Osteoblast (primary cell): Measurements from ENCODE around the gene FOS. TPM values are rescaled to one million over a fixed set of nuclear protein-coding genes. Genes with fewer than 3 reads are reported as not detected.
"Not testable (repeated sequence)": the region's sequence is repeated elsewhere in the genome, so short reads cannot be mapped to it uniquely, and the experiment has no call there.

Experiments
- DNase-seq: peaks from one replicate; pipeline ENCODE4 v3.0.0; 2011; ENCODE audit warnings: low spot score, mixed read lengths; ENCODE audit not compliant: insufficient read length; ENCODE audit errors: missing footprints
- H2AFZ ChIP-seq: 2 replicates; pipeline ENCODE4 v1.6.0; 2011; ENCODE audit warnings: mild to moderate bottlenecking, low read length
- H3K27ac ChIP-seq: 2 replicates; pipeline ENCODE4 v1.5.1; 2011; ENCODE audit warnings: mild to moderate bottlenecking, low read depth, low read length, moderate library complexity
- H3K27me3 ChIP-seq: 2 replicates; pipeline ENCODE4 v1.6.0; 2012; ENCODE audit warnings: mild to moderate bottlenecking, control low read depth, inconsistent platforms, low read length, moderate library complexity; ENCODE audit not compliant: insufficient read depth
- H3K36me3 ChIP-seq: 2 replicates; pipeline ENCODE4 v1.5.1; 2011; ENCODE audit warnings: mild to moderate bottlenecking, low read length, control low read depth, moderate library complexity; ENCODE audit not compliant: insufficient read depth
- H3K4me1 ChIP-seq: 2 replicates; pipeline ENCODE4 v1.5.1; 2011; ENCODE audit warnings: mild to moderate bottlenecking, low read length, control low read depth, moderate library complexity; ENCODE audit not compliant: insufficient read depth
- H3K4me2 ChIP-seq: 2 replicates; pipeline ENCODE4 v1.6.0; 2011; ENCODE audit warnings: mild to moderate bottlenecking, low read length; ENCODE audit not compliant: insufficient read depth
- H3K4me3 ChIP-seq: fragments of 200-600 bp; sonication (generic); 3 replicates; pipeline ENCODE4 v1.5.1; 2012; ENCODE audit warnings: mild to moderate bottlenecking, low read length, inconsistent platforms; ENCODE audit not compliant: insufficient read depth
- H3K79me2 ChIP-seq: 2 replicates; pipeline ENCODE4 v1.6.0; 2012; ENCODE audit warnings: mild to moderate bottlenecking, low read length, control low read depth, inconsistent platforms; ENCODE audit not compliant: insufficient read depth
- H3K9me3 ChIP-seq: 2 replicates; pipeline ENCODE4 v1.5.1; 2011; ENCODE audit warnings: low read depth, low read length, control low read depth
- H4K20me1 ChIP-seq: 2 replicates; pipeline ENCODE4 v1.6.0; 2012; ENCODE audit warnings: mild to moderate bottlenecking, low read length, control low read depth; ENCODE audit not compliant: insufficient read depth
- total RNA-seq: library from RNA; depleted of rRNA; stranded (reverse); fragments of >200 nt; gene quantifications from 2 replicates; pipeline ENCODE4 v1.2.3, GENCODE V29; 2012
- TF ChIP-seq, protein P1 (sequence below): IDR thresholded peaks from 2 replicates; pipeline ENCODE4 v1.5.1; 2011; ENCODE audit warnings: mild to moderate bottlenecking, low read depth, low read length, moderate library complexity; ENCODE audit errors: extremely low read depth

Gene FOS
- total RNA-seq, 1 donor: 42.3 TPM

DNA sequence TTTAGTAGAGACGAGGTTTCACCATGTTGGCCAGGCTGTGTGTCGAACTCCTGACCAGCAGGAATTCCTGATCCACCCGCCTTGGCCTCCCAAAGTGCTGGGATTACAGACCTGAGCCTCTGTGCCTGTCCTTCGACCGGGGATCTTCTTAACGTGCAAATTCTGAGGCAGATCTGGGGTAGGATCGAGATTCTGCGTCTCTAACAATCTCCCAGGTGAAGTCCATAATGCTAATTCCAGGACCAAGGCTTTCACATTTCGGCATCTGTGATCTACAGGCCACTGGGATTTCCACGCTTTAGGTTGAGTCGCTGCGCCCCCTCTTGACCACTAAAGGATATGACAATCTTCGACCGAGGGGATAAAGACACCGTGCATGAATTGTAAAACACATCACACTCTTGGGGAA is 24.8 kb downstream of the FOS start:
- Histone ChIP-seq H3K4me1 (no peaks in the 10 kb centered on the region), H3K36me3 (no peaks in the 10 kb centered on the region), H3K79me2 (no peaks in the 10 kb centered on the region), H2AFZ (peak overlapping the region; percentile 72), H3K27ac (no peak overlapping the region), H3K4me3 (no peak overlapping the region), H3K4me2 (peak overlapping the region; percentile 63), H4K20me1 (no peaks in the 10 kb centered on the region), H3K9me3 (no peaks in the 10 kb centered on the region), H3K27me3 (no peaks in the 10 kb centered on the region)
- DNase-seq: peak; percentile 76
- TF ChIP-seq, protein P1, sequence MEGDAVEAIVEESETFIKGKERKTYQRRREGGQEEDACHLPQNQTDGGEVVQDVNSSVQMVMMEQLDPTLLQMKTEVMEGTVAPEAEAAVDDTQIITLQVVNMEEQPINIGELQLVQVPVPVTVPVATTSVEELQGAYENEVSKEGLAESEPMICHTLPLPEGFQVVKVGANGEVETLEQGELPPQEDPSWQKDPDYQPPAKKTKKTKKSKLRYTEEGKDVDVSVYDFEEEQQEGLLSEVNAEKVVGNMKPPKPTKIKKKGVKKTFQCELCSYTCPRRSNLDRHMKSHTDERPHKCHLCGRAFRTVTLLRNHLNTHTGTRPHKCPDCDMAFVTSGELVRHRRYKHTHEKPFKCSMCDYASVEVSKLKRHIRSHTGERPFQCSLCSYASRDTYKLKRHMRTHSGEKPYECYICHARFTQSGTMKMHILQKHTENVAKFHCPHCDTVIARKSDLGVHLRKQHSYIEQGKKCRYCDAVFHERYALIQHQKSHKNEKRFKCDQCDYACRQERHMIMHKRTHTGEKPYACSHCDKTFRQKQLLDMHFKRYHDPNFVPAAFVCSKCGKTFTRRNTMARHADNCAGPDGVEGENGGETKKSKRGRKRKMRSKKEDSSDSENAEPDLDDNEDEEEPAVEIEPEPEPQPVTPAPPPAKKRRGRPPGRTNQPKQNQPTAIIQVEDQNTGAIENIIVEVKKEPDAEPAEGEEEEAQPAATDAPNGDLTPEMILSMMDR: peak; percentile 78

DNA sequence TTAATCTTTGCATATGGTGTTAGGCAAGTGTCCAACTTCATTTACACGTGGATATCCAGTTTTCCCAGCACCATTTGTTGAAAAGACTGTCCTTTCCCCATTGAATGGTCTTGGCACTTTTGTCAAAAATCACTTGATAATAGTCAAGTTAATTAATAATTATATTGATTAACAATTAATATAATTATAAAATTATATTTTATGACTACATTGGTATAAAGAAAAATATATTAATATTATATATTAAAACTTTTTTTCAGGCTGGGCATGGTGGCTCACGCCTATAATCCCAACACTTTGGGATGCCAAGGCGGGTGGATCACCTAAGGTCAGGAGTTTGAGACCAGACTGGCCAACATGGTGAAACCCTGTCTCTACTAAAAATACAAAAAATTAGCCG is 27.8 kb downstream of the FOS start:
- not testable (repeated sequence) for H3K36me3 ChIP-seq, H4K20me1 ChIP-seq, H3K4me3 ChIP-seq, DNase-seq, H2AFZ ChIP-seq, H3K79me2 ChIP-seq, H3K27me3 ChIP-seq, H3K9me3 ChIP-seq, H3K27ac ChIP-seq, H3K4me2 ChIP-seq
- peaks cover 13% of the 10 kb centered on the region for H3K4me1 ChIP-seq

DNA sequence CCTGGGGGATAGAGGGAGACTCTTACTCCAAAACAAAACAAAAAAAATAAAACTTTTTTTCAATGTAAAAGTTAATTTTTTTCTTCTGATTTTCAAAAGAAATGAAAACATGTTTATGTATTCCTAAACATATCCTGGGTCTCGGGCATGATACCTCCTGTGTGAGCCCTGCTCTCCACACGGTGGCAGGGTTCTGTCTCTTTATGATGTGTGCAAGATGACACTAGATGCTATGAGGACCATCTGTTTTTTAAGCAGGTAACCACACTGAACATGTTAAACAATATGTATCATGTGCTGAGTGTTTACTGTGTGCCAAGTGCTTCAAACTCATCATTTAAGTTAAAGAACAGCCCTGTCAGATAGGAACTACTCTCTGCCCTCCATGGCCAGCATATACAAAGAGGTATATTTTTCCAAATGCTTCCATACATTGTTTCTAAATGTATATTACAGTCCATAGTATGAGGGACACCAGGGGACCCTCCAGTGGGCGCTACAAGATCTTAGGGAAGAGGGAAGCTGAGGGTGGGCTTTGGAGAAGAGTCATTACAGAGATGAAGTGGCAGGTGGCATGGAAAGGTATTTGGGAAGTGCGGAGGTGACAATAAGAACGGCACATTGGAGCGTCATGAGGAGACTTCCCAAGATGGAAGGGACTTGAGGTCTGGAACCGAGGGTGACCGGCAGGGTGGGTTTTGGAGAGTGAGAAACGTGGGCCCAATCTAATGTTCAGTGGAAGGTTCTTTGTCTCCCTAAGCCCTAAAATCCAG is 28.5 kb downstream of the FOS start:
- H3K4me3 ChIP-seq: no peak overlapping the region

DNA sequence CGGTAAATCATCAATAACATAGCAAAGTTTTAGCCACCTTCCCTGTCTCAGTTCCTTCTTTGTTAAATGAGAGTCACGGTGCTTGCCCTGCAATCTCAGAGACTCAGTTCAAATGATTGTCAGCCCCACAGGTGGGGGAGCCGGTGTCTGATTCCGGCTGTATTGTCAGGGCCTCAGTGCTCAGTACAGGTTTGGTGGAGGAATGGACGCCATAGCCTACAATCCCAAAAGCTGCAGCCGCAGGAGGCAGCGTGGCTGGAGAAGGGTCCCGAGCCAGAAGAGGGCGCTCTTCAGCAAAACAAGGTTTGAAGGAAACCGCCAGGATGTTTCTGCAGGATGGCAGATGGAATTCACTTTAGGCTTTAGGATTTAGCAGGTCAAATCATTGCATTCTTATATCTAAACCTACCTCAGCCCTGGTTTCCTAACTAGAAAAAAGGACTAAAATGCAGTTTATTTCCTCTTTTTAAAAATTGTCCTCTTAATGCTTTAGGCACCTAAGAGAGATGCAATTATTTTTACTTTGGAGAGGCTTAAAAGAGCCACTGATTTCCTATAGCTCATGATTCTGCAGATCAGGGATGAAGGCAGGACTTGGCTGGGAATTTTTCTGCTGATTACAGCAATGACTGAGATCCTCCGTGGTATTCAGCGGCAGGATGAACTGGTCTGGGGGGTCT is 29.2 kb downstream of the FOS start:
- Histone ChIP-seq H4K20me1 (no peaks in the 10 kb centered on the region), H3K27me3 (no peaks in the 10 kb centered on the region), H3K36me3 (no peaks in the 10 kb centered on the region), H3K79me2 (no peaks in the 10 kb centered on the region), H3K4me2 (no peak overlapping the region), H3K27ac (no peak overlapping the region), H3K9me3 (no peaks in the 10 kb centered on the region), H2AFZ (peak overlapping the region; percentile 84), H3K4me1 (peaks cover 14% of the 10 kb centered on the region), H3K4me3 (no peak overlapping the region)
- TF ChIP-seq, protein P1: peak; percentile 93
- DNase-seq: peak; percentile 85

More for the DNA sequence above, 28.5 kb downstream of the FOS start:
- no peak for DNase-seq
- TF ChIP-seq, protein P1: peak; percentile 51
- Histone ChIP-seq H4K20me1 (no peaks in the 10 kb centered on the region), H3K4me2 (no peak overlapping the region), H3K79me2 (no peaks in the 10 kb centered on the region), H3K27me3 (no peaks in the 10 kb centered on the region), H3K9me3 (no peaks in the 10 kb centered on the region), H3K36me3 (no peaks in the 10 kb centered on the region), H3K27ac (no peak overlapping the region), H3K4me1 (peaks cover 14% of the 10 kb centered on the region), H2AFZ (peak overlapping the region; percentile 84)

DNA sequence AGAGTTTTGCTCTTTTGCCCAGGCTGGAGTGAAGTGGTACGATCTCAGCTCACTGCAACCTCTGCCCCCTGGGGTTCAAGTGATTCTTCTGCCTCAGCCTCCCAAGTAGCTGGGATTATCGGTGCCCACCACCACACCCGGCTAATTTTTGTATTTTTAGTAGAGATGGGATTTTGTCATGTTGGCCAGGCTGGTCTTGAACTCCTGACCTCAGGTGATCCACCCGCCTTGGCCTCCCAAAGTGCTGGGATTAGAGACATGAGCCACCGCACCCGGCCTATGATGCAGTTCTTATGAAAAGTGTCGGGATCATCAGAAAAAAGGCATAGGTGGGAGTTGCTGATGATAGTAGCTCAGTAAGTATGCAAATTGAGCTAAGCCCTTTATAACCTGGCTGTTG is 30.4 kb downstream of the FOS start:
- not testable (repeated sequence) for H3K9me3 ChIP-seq, H4K20me1 ChIP-seq, H3K79me2 ChIP-seq, H2AFZ ChIP-seq, H3K4me3 ChIP-seq, H3K27me3 ChIP-seq, H3K27ac ChIP-seq, H3K4me2 ChIP-seq, DNase-seq, H3K36me3 ChIP-seq
- peaks cover 14% of the 10 kb centered on the region for H3K4me1 ChIP-seq

DNA sequence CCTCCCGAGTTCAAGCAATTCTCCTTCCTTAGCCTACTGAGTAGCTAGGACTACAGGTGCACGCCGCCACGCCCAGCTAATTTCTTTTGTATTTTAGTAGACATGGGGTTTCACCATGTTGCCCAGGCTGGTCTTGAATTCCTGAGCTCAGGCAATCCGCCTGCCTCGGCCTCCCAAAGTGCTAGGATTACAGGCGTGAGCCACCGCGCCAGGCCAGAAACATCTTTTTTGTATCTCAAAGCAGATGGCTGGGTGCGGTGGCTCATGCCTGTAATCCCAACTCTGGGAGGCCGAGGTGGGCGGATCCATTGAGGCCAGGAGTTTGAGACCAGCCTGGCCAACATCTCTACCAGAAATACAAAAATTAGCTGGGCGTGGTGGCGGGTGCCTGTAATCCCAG is 30.9 kb downstream of the FOS start:
- H4K20me1 ChIP-seq, H3K27ac ChIP-seq, H3K36me3 ChIP-seq, H3K79me2 ChIP-seq, H3K9me3 ChIP-seq, H2AFZ ChIP-seq, H3K4me3 ChIP-seq, H3K4me2 ChIP-seq, H3K27me3 ChIP-seq, DNase-seq: not testable (repeated sequence)
- H3K4me1 ChIP-seq: peaks cover 14% of the 10 kb centered on the region
